ENCODE data around the gene PPIL1. TPM values are rescaled to one million over a fixed set of nuclear protein-coding genes. Genes with fewer than 3 reads are reported as not detected.
"Not testable (repeated sequence)": the region's sequence is repeated elsewhere in the genome, so short reads cannot be mapped to it uniquely, and the experiment has no call there.

The PPIL1 gene
- total RNA-seq, 3 donors from 2014 or later: 4.5 to 24.7 (median 19.7) TPM

DNA sequence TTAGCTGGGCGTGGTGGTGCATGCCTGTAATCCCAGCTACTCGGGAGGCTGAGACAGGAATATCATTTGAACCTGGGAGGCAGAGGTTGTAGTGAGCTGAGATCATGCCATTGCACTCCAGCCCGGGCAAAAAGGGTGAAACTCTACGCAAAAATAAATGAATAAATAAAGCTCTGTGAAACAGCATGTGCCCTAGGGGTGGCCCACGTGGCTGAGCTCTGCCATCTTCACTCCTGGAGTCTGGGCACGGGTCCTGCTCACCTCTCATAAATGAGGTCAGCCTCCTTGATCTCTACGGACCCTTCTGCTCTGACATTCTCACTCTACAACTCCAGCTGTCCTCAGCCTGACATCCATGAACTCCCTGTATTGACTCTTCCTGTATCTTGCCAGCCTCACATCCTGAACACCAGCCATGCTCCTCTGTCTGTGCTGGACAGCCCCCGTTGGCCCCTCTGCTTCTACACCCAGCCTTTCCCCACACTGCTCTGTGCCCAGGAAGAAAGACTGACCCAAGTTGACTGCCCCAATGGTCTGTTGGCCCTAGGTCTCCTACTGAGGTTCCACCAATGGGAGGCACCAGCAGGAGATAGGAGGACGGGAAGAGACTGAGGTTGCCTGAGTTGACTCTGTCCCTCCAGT is 57.3 kb downstream of the PPIL1 start:
- intact Hi-C loops (cut with DNase I; ENCODE audit: low total_unique reads): no loop called here

GRCh38 chr6:36815962-36816735 is 58.5 kb downstream of the PPIL1 start:
- no peaks in the 10 kb centered on the region for H3K4me1 ChIP-seq
- H3K9me3 ChIP-seq: no peaks in the 10 kb centered on the region
- TF ChIP-seq POLR2A (IDR thresholded peaks at IDR 0.05) (no peak), POLR2AphosphoS5 (IDR thresholded peaks at IDR 0.05) (no peak)
- TF ChIP-seq, protein P1, sequence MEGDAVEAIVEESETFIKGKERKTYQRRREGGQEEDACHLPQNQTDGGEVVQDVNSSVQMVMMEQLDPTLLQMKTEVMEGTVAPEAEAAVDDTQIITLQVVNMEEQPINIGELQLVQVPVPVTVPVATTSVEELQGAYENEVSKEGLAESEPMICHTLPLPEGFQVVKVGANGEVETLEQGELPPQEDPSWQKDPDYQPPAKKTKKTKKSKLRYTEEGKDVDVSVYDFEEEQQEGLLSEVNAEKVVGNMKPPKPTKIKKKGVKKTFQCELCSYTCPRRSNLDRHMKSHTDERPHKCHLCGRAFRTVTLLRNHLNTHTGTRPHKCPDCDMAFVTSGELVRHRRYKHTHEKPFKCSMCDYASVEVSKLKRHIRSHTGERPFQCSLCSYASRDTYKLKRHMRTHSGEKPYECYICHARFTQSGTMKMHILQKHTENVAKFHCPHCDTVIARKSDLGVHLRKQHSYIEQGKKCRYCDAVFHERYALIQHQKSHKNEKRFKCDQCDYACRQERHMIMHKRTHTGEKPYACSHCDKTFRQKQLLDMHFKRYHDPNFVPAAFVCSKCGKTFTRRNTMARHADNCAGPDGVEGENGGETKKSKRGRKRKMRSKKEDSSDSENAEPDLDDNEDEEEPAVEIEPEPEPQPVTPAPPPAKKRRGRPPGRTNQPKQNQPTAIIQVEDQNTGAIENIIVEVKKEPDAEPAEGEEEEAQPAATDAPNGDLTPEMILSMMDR (IDR thresholded peaks at IDR 0.05): no peak
- H3K27me3 ChIP-seq: no peaks in the 10 kb centered on the region
- no peak for DNase-seq (ENCODE audit: low spot score in 2 of 2)
- H3K36me3 ChIP-seq: no peaks in the 10 kb centered on the region
- intact Hi-C loops (cut with DNase I; ENCODE audit: low total_unique reads): no loop called here
- H3K27ac ChIP-seq: no peak overlapping the region
- H3K4me3 ChIP-seq: no peak overlapping the region

More for the DNA sequence above, 57.3 kb downstream of the PPIL1 start:
- Histone ChIP-seq H3K27ac (no peak overlapping the region), H3K4me1 (no peaks in the 10 kb centered on the region), H3K4me3 (no peak overlapping the region), H3K27me3 (no peaks in the 10 kb centered on the region), H3K36me3 (no peaks in the 10 kb centered on the region), H3K9me3 (no peaks in the 10 kb centered on the region)
- no peak for DNase-seq (ENCODE audit: low spot score in 2 of 2)
- TF ChIP-seq POLR2AphosphoS5 (IDR thresholded peaks at IDR 0.05) (no peak), POLR2A (IDR thresholded peaks at IDR 0.05) (no peak)
- TF ChIP-seq, protein P1 (IDR thresholded peaks at IDR 0.05): no peak

DNA sequence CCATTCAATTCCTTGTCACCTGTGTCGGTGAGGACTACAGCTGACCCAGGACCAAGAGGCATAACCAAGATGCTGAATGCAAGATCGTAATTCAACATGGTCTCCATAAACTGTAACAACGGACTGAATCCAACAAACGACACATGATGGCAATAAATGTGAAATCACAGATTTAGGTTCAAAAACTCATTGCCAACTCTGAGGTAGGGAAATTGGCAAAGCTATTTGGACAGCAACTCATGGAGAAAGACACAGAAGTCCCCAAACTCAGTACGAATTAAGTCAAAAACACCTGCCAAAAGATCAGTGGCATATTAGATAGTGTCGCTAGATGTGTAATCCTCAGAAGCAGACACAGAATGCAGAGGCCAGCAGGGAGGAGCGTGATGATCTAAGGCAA is 60.4 kb downstream of the PPIL1 start:
- Histone ChIP-seq H3K9me3 (no peaks in the 10 kb centered on the region), H3K4me1 (no peaks in the 10 kb centered on the region), H3K4me3 (no peak overlapping the region), H3K27me3 (no peaks in the 10 kb centered on the region), H3K36me3 (no peaks in the 10 kb centered on the region), H3K27ac (no peak overlapping the region)
- TF ChIP-seq, protein P1 (IDR thresholded peaks at IDR 0.05): peak in 1 of 3 donors; percentile 17
- no peak for TF ChIP-seq POLR2AphosphoS5 (IDR thresholded peaks at IDR 0.05)
- intact Hi-C loops (cut with DNase I; ENCODE audit: low total_unique reads): no loop called here
- DNase-seq (ENCODE audit: low spot score in 2 of 2): no peak

DNA sequence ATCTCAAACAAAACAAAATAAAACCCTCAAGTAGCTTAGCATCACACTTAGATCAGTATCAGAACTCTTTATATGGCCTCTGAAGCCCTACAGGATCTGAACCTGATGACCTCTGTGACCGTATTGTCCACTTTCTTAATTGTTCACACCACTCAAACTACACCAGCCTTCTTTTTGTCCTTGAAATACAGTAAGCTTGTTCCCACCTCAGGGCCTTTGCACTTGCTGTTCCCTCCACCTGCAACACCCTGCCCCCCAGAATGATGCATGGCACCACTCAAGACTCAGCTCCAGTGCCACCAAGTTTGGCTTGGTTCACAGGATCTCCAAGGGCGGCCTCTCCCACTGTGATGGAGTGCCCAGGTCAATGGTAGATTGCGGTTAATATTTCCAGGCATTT is 61.1 kb downstream of the PPIL1 start:
- no peaks in the 10 kb centered on the region for H3K9me3 ChIP-seq
- H3K4me3 ChIP-seq: no peak overlapping the region
- no peak for DNase-seq (ENCODE audit: low spot score in 2 of 2)
- intact Hi-C loops (cut with DNase I; ENCODE audit: low total_unique reads): no loop called here
- no peaks in the 10 kb centered on the region for H3K27me3 ChIP-seq
- no peaks in the 10 kb centered on the region for H3K4me1 ChIP-seq
- H3K36me3 ChIP-seq: no peaks in the 10 kb centered on the region
- no peak overlapping the region for H3K27ac ChIP-seq
- TF ChIP-seq POLR2A (IDR thresholded peaks at IDR 0.05): no peak
- TF ChIP-seq POLR2AphosphoS5 (IDR thresholded peaks at IDR 0.05): no peak
- TF ChIP-seq, protein P1 (IDR thresholded peaks at IDR 0.05): no peak

DNA sequence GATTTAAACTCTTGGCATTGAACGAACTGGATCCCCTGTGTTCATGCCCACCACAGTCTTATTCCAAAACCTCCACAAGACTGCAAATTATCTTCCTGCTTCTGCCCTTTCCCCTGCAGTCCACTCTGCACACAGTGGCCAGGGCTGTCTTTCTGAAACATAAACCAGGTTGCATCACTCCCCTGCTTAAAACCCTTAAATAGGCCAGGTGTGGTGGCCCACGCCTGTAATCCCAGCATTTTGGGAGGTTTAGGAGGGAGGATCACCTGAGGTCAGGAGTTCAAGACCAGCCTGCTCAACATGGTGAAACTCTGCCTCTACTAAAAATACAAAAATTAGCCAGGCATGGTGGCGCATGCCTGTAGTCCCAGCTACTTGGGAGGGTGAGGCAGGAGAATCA is 61.6 kb downstream of the PPIL1 start:
- intact Hi-C loops (cut with DNase I; ENCODE audit: low total_unique reads); H3K4me3 ChIP-seq: not testable (repeated sequence)

More for the DNA sequence above, 61.6 kb downstream of the PPIL1 start:
- not testable (repeated sequence) for DNase-seq (ENCODE audit: low spot score in 2 of 2); H3K36me3 ChIP-seq; H3K27ac ChIP-seq; H3K4me1 ChIP-seq; H3K9me3 ChIP-seq; H3K27me3 ChIP-seq
